ENCODE measurements around the gene MBOAT2.
"Not testable (repeated sequence)": the region's sequence is repeated elsewhere in the genome, so short reads cannot be mapped to it uniquely, and the experiment has no call there.

MBOAT2 gene

GRCh38 chr2:8939486-8940114, 63.9 kb downstream of the MBOAT2 start:
- DNase-seq: no peak

- DNase-seq: no peak
Observed at GRCh38 chr2:8938384-8938783, 65.1 kb downstream of the MBOAT2 start.

GRCh38 chr2:8935982-8936381, 67.5 kb downstream of the MBOAT2 start:
- DNase-seq: no peak

- no peak for DNase-seq
Observed at GRCh38 chr2:8934338-8934737, 69.1 kb downstream of the MBOAT2 start.

GRCh38 chr2:8932702-8933101, 70.8 kb downstream of the MBOAT2 start:
- no peak for DNase-seq

GRCh38 chr2:8930185-8930584, 73.3 kb downstream of the MBOAT2 start:
- not testable (repeated sequence) for DNase-seq

- no peak for DNase-seq
Observed at GRCh38 chr2:8929128-8929527, 74.4 kb downstream of the MBOAT2 start.

GRCh38 chr2:8927510-8928455, 75.7 kb downstream of the MBOAT2 start:
- DNase-seq: no peak

GRCh38 chr2:8926356-8926755, 77.1 kb downstream of the MBOAT2 start:
- DNase-seq: no peak

- DNase-seq: no peak
Observed at GRCh38 chr2:8925411-8925810, 78.1 kb downstream of the MBOAT2 start.

- DNase-seq: no peak
Observed at GRCh38 chr2:8923183-8923582, 80.3 kb downstream of the MBOAT2 start.

- DNase-seq: no peak
Observed at GRCh38 chr2:8922431-8922830, 81.1 kb downstream of the MBOAT2 start.

GRCh38 chr2:8918412-8918811, 85.1 kb downstream of the MBOAT2 start:
- no peak for DNase-seq

GRCh38 chr2:8915941-8916340, 87.5 kb downstream of the MBOAT2 start:
- no peak for DNase-seq

GRCh38 chr2:8913767-8914166, 89.7 kb downstream of the MBOAT2 start:
- not testable (repeated sequence) for DNase-seq

GRCh38 chr2:8907764-8908288, 95.7 kb downstream of the MBOAT2 start:
- no peak for DNase-seq

GRCh38 chr2:8903924-8904323, 99.6 kb downstream of the MBOAT2 start:
- DNase-seq: not testable (repeated sequence)

- not testable (repeated sequence) for DNase-seq
Observed at GRCh38 chr2:8902757-8903156, 100.7 kb downstream of the MBOAT2 start.

- not testable (repeated sequence) for DNase-seq
Observed at GRCh38 chr2:8897206-8897605, 106.3 kb downstream of the MBOAT2 start.

- not testable (repeated sequence) for DNase-seq
Observed at GRCh38 chr2:8896671-8897070, 106.8 kb downstream of the MBOAT2 start.

- DNase-seq: not testable (repeated sequence)
Observed at GRCh38 chr2:8895087-8895912, 108.2 kb downstream of the MBOAT2 start.

GRCh38 chr2:8893978-8894820, 109.3 kb downstream of the MBOAT2 start:
- DNase-seq: no peak

All from NCI-H1092 (cell line).